ENCODE measurements around the gene SOX2.
A peak's percentile ranks its signal among the peaks of the same experiment; 100 is the strongest.

Gene SOX2

DNA sequence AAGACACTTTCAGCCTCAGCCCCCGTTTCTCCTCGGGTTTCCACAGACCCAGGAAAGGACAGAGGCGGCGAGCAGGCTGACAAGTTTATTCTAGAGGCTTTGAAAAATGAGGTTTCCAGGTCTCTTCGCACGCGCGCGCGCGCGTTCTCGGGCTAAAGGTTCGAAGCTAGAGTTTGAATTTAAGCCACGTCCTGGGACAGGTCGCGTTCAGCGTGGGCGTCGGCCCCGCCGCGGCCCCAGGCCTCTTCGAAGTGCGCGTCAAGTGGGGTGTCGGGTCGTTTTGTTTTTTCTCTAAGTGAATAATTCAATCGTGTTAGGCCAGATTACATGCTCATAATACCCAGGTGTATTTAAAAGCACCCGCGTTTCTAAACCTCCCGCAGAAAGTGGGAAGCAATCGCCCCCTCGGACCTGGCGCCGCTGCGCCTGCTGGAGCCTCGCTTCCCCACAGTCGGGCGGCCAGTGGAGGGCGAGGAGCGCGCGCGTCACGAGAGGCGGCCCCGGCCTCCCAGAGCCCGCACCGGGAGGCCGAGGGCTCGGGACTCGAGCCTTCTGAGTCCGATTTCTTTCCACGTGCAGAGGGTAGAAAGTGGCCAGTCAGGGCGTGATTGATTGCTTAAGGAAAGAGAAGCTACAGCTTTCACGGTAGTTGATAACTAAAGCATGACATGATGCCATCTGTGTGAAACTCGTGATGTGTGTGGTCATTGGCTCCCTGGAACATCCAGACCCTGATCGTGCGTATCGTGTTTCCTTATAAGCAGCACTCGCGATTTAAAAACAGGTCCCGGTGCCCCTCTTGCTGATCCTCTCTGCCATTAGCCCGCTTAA lies 15.8 kb upstream of the SOX2 start:
- H3K27me3 ChIP-seq (replicated peaks; ENCODE audit: control insufficient read depth, insufficient read depth, low read length): peaks cover 41% of the 10 kb centered on the region
- H3K4me1 ChIP-seq (ENCODE audit: control insufficient read depth, insufficient read depth, low read length): peaks cover 17% of the 10 kb centered on the region
- H3K9ac ChIP-seq (ENCODE audit: low read length): peak overlapping the region; percentile 64
- DNase-seq (ENCODE audit: low read depth): no peak
- H3K4me3 ChIP-seq (ENCODE audit: low read length): peak overlapping the region; percentile 80
- H3K9me3 ChIP-seq (ENCODE audit: control insufficient read depth, low read length): no peaks in the 10 kb centered on the region
- no peaks in the 10 kb centered on the region for H3K36me3 ChIP-seq (ENCODE audit: control insufficient read depth, insufficient read depth, low read length, severe bottlenecking)

DNA sequence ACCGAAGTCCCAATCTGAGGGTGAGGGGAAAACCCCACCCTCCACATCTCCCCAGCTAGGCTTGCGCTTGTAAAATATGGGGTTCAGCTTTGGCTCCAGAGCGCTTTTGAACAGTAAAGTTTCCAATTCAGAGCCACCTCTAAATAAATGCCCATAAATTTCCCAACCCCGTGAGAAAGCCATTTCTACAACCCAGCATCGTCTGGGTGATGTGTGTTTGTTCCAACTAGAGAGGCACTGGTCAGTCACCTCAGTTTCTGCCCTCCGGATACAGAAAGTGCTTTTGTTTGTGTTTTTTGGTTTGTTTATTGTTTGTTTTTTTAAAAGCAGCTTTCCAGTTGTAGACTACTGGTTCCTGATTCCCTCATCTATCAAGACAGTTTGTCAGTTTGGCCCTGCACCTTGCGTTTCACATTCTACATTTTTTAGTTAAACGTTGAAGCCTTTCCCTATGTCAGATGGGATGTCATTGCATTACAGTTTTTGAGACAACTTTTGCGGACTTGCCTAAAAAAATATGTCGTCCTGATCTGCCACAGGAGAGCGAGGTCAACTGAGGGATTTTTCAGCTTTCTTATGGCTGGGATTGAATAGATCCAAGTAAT lies 15.0 kb upstream of the SOX2 start:
- no peak for DNase-seq (ENCODE audit: low read depth)
- Histone ChIP-seq H3K36me3 (ENCODE audit: control insufficient read depth, insufficient read depth, low read length, severe bottlenecking) (no peaks in the 10 kb centered on the region), H3K27me3 (replicated peaks; ENCODE audit: control insufficient read depth, insufficient read depth, low read length) (peaks cover 41% of the 10 kb centered on the region), H3K4me3 (ENCODE audit: low read length) (peak overlapping the region; percentile 80), H3K9ac (ENCODE audit: low read length) (no peak overlapping the region), H3K9me3 (ENCODE audit: control insufficient read depth, low read length) (no peaks in the 10 kb centered on the region), H3K4me1 (ENCODE audit: control insufficient read depth, insufficient read depth, low read length) (peaks cover 18% of the 10 kb centered on the region)

DNA sequence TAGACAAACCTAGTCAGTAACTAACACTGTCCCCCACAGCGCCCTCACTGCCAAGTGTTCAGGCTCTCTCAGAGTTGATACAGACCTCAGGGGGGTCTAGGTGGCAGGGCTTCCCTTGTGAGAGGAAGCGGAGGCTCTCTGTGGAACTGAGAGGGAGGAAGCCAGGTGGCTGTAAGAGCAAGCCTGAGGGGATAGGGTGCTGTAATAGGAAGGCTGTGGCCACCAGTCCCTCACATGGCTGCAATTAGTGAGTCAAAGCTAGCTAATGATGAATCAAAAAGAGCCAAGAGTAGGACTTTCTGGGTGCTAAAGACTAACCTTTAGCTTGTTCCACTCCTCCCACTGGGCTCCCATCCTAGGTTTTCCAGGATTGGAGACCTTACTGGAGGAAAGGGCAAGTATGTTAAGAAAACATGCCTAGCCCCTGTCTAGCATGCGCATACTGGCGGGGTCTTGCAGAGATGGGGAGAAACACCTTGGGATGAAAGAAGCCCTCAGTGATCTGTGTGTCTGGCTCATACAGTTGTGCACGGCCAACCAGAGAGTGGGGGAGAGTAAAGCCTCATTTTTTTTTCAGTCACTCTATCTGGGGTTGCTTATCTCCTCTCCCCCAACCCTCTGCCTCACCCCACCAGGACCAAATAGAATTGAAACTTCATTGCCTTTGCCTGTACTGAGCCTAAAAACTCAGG lies 13.3 kb upstream of the SOX2 start:
- DNase-seq (ENCODE audit: low read depth): no peak
- H3K4me3 ChIP-seq (ENCODE audit: low read length): no peak overlapping the region
- peaks cover 21% of the 10 kb centered on the region for H3K4me1 ChIP-seq (ENCODE audit: control insufficient read depth, insufficient read depth, low read length)
- H3K36me3 ChIP-seq (ENCODE audit: control insufficient read depth, insufficient read depth, low read length, severe bottlenecking): no peaks in the 10 kb centered on the region
- no peaks in the 10 kb centered on the region for H3K9me3 ChIP-seq (ENCODE audit: control insufficient read depth, low read length)
- H3K27me3 ChIP-seq (replicated peaks; ENCODE audit: control insufficient read depth, insufficient read depth, low read length): peaks cover 53% of the 10 kb centered on the region
- no peak overlapping the region for H3K9ac ChIP-seq (ENCODE audit: low read length)

DNA sequence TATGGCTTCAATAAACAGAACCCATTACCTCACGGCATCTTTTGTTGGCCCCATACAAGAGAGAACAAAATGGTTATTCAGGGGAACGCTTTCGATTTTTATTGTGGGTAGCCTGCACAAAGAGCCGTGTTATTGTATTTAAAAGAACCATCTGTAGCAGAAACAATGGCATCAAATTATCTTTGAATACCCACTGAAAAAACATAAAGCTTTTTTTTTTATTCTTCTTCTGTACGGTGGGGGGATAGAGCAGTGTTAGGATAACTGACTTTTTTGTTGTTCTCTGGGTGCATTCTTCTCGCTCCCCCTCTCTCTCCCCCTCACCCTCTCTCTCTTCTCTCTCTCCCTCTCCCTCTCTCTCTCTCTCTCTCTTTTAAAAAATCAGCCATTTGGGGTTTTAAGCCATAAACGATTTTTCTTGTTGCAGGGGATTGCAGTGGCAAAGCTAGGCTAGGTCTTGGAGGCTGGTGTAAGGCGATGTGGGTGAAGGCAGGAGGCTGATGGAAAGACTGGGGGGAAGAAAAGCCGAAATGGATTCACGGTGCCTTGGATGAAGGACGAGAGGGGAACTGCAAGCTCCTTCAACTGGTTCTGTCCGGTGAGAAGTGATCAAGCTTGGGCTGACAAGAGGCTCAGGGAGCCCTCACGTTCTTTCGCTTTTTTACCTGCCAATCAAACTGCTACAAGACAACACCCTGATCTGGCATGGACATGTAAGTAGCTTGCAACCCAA lies 12.4 kb upstream of the SOX2 start:
- no peak overlapping the region for H3K9ac ChIP-seq (ENCODE audit: low read length)
- no peaks in the 10 kb centered on the region for H3K36me3 ChIP-seq (ENCODE audit: control insufficient read depth, insufficient read depth, low read length, severe bottlenecking)
- no peak for DNase-seq (ENCODE audit: low read depth)
- H3K27me3 ChIP-seq (replicated peaks; ENCODE audit: control insufficient read depth, insufficient read depth, low read length): peaks cover 62% of the 10 kb centered on the region
- peaks cover 21% of the 10 kb centered on the region for H3K4me1 ChIP-seq (ENCODE audit: control insufficient read depth, insufficient read depth, low read length)
- H3K9me3 ChIP-seq (ENCODE audit: control insufficient read depth, low read length): no peaks in the 10 kb centered on the region
- no peak overlapping the region for H3K4me3 ChIP-seq (ENCODE audit: low read length)

DNA sequence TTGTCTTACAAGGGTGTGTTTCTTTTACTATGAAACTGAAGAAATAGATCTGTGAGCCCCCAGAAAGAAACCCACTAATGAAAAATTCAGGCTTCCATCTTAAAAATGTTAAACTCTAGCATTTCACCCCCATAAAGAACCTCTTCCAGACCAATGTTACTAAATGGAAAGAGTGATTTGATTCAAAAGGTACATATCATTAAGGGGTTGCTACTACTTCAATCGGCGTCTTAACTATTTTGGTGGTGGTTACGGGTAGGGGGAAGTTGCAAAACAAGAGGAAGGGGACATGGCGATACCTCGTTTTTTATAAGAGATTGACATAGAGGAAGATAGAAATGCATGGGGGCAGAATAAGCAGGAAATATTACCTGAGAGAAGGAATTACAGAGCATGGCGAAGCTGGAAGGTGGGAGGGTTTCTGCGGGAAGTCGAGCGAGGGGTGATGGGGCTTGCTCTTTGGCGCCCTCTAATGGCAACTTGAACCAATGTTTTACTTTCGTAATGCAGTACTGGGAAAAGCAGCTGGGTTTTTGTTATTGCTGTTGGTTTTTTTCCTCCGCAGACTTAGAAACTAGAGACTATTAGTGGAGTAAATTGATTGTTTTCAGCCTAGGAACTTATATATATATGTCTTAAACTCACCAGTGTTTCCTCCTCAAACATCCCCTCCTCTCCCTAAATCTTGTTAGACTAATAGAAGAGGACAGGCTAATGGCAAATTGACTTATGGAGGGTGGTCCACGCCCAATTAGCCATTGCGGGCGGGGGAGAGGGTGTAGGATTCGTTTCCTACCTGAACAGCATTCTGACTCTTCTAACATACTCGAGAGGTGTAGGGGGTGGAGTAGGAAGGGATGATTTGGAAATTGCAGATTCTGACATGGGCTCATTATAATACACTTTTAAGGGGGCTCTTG lies 11.3 kb upstream of the SOX2 start:
- peak; percentile 75 for DNase-seq (ENCODE audit: low read depth)
- Histone ChIP-seq H3K9ac (ENCODE audit: low read length) (no peak overlapping the region), H3K27me3 (replicated peaks; ENCODE audit: control insufficient read depth, insufficient read depth, low read length) (peaks cover 73% of the 10 kb centered on the region)

DNA sequence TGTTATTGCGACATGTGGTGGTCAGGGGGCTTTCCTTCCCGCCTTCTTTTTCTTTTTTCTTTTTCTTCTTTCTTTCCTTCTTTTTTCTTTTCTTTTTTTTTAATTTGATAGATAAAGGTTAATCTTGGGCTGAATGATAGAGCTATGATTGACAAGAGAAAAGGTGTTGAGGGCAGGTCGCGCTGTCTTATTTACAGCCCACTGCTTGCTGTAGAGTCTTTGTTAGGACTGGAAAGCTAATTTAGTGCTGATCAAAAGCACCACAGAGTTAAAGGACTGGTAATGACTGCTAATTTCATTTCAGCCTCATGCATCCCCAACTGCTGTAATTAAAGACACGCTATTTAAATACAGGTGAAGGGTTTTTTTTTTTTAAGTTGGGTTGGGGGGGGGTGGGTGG lies 10.6 kb upstream of the SOX2 start:
- no peak for DNase-seq (ENCODE audit: low read depth)
- H3K9me3 ChIP-seq (ENCODE audit: control insufficient read depth, low read length): no peaks in the 10 kb centered on the region
- H3K9ac ChIP-seq (ENCODE audit: low read length): no peak overlapping the region
- no peak overlapping the region for H3K4me3 ChIP-seq (ENCODE audit: low read length)
- no peaks in the 10 kb centered on the region for H3K36me3 ChIP-seq (ENCODE audit: control insufficient read depth, insufficient read depth, low read length, severe bottlenecking)
- peaks cover 80% of the 10 kb centered on the region for H3K27me3 ChIP-seq (replicated peaks; ENCODE audit: control insufficient read depth, insufficient read depth, low read length)
- H3K4me1 ChIP-seq (ENCODE audit: control insufficient read depth, insufficient read depth, low read length): peaks cover 11% of the 10 kb centered on the region

More for the DNA sequence above, 11.3 kb upstream of the SOX2 start:
- peaks cover 18% of the 10 kb centered on the region for H3K4me1 ChIP-seq (ENCODE audit: control insufficient read depth, insufficient read depth, low read length)
- no peaks in the 10 kb centered on the region for H3K9me3 ChIP-seq (ENCODE audit: control insufficient read depth, low read length)
- H3K36me3 ChIP-seq (ENCODE audit: control insufficient read depth, insufficient read depth, low read length, severe bottlenecking): no peaks in the 10 kb centered on the region
- peak overlapping the region; percentile 55 for H3K4me3 ChIP-seq (ENCODE audit: low read length)

DNA sequence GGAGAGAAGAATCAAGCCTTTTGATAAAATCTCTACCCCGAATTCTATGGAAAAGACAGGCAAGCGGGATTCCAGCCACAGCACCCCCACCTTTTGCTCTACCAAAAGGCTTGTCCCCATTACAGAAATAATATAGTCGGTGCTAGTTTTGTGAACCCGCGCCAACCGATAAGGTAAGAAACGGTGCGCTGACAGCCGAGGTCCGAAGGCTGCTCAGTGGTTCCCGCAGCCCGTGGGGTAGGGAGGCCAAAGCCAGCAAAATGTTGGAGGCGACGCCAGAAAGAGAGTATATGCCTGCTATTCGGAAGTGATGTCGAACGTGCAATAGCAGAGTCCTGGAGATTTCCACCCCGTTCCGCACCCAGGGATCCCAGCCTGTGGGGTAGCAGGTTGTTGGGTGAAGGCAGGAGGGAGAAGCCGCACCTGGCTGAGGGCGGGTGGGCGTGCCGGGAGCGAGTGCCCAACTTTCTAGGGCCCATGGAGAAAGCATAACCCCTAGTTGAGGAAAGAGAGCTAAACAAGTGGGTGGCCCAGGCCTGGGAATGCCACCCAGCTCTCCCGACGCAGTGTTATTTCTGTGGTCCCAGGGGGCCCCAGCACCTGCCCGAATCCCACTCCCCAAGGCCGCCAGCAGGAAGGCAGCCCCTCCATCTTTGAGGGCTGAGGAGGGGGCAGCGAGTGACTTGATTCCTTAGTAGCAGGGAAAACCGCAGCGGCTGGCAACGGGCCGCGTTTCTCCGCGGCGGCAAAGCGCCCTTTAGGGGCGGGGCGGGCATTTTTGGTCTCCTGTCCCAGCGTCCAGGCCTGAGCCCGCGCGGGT lies 7.9 kb upstream of the SOX2 start:
- no peaks in the 10 kb centered on the region for H3K9me3 ChIP-seq (ENCODE audit: control insufficient read depth, low read length)
- peaks cover 78% of the 10 kb centered on the region for H3K27me3 ChIP-seq (replicated peaks; ENCODE audit: control insufficient read depth, insufficient read depth, low read length)
- H3K9ac ChIP-seq (ENCODE audit: low read length): no peak overlapping the region
- no peak for DNase-seq (ENCODE audit: low read depth)
- peaks cover 7% of the 10 kb centered on the region for H3K4me1 ChIP-seq (ENCODE audit: control insufficient read depth, insufficient read depth, low read length)
- no peaks in the 10 kb centered on the region for H3K36me3 ChIP-seq (ENCODE audit: control insufficient read depth, insufficient read depth, low read length, severe bottlenecking)
- no peak overlapping the region for H3K4me3 ChIP-seq (ENCODE audit: low read length)

DNA sequence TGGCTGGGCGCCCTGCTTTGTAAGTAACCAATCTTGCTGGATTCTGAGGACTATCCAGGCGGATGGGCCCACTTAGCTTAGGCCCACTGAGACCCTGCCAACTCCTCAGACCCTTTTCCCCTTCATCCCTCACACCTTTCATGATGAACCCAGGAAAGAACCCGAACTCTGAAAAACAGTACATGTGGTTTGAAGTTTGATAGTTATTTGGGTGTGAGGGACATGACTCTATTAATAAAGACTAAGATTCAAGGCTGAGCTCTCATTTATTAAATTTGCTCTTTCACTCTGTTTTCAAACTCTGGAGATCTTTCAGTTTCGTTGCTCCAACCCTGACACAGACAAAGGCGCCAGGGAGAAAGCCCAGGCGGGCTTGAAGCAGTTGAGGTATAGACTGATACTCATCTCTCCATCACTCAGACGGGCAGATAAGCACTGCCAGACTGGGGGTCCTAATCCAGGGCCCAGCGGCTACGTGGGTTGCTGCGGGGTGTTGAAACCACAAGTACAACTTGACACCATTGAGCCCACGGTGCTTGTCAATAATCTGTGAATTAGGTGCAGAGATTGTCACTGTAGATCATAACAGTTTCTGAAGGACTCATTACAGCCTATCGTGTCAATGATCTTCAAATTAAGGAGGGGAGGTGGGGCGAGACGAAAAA lies 7.2 kb upstream of the SOX2 start:
- no peak for DNase-seq (ENCODE audit: low read depth)
- Histone ChIP-seq H3K27me3 (replicated peaks; ENCODE audit: control insufficient read depth, insufficient read depth, low read length) (peaks cover 80% of the 10 kb centered on the region), H3K9me3 (ENCODE audit: control insufficient read depth, low read length) (no peaks in the 10 kb centered on the region), H3K4me3 (ENCODE audit: low read length) (no peak overlapping the region), H3K9ac (ENCODE audit: low read length) (no peak overlapping the region), H3K4me1 (ENCODE audit: control insufficient read depth, insufficient read depth, low read length) (peaks cover 7% of the 10 kb centered on the region), H3K36me3 (ENCODE audit: control insufficient read depth, insufficient read depth, low read length, severe bottlenecking) (no peaks in the 10 kb centered on the region)

DNA sequence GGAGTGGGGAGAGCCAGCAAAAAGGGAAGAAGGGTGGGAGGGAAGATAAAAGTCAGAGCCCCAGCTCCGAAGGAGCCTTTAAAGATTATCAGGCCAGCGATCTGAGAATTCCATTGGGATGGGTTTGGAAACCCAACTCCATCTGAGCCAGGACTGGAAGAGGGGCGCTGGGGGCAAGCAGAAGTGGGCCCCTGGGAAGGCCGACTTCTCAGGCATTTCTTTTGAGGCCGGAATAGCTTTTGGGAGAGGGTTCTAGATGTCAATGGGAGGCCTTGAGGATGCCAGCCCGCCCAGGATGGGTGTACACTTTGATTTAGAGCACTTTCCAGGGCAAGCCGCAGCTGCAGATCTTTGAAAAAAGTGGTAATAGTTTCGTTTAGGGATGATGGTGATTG lies 6.6 kb upstream of the SOX2 start:
- H3K4me3 ChIP-seq (ENCODE audit: low read length): no peak overlapping the region
- DNase-seq (ENCODE audit: low read depth): no peak
- H3K27me3 ChIP-seq (replicated peaks; ENCODE audit: control insufficient read depth, insufficient read depth, low read length): peaks cover 80% of the 10 kb centered on the region
- H3K36me3 ChIP-seq (ENCODE audit: control insufficient read depth, insufficient read depth, low read length, severe bottlenecking): no peaks in the 10 kb centered on the region
- H3K9me3 ChIP-seq (ENCODE audit: control insufficient read depth, low read length): no peaks in the 10 kb centered on the region
- no peak overlapping the region for H3K9ac ChIP-seq (ENCODE audit: low read length)
- H3K4me1 ChIP-seq (ENCODE audit: control insufficient read depth, insufficient read depth, low read length): peaks cover 11% of the 10 kb centered on the region

Measured in adipocyte (in vitro differentiated cells).